ENCODE results near the gene MRPL39. TPM values are rescaled to one million over a fixed set of nuclear protein-coding genes. Genes with fewer than 3 reads are reported as not detected.

The MRPL39 gene
- total and polyA plus RNA-seq, 2 of the 4 experiments (the other 2 are of a cell fraction): 15.2 to 20.6 TPM

DNA sequence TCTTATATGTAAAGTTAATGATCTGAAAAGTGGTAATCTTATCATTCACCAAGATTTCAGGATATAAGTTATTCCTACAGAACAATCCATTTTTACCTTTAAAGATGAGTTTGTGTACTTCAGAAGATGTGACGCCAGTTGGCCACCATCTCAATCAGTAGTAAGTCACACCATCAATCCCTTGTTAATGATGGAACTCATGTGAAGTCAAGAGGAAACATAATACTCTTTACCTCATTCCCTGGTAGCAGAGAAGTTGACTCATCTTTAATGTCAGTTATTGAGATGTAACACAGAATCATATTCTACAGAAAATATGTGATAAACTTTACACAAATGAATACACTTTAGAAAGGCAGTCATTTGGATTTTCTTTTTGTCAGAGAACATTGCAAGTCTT is 38.2 kb downstream of the MRPL39 start:
- H3K27me3 ChIP-seq (ENCODE audit: control insufficient read depth, insufficient read depth, low read length): no peaks in the 10 kb centered on the region
- H3K4me1 ChIP-seq (ENCODE audit: control insufficient read depth, insufficient read depth, low read length): peaks cover 5% of the 10 kb centered on the region
- peaks cover 22 to 49% of the 10 kb centered on the region in 2 experiments for H3K79me1 ChIP-seq (ENCODE audit: low read depth in 1 of 2, low read length in 2 of 2)
- H2AK9ac ChIP-seq (replicated peaks; ENCODE audit: low read depth, low read length, poor library complexity): no peak overlapping the region
- H3K23ac ChIP-seq (ENCODE audit: low read depth, low read length): no peak overlapping the region
- ChIA-PET CTCF (no interaction called here), POLR2A (ENCODE audit: unreplicated experiment) (no interaction called here)
- intact Hi-C loops (cut with micrococcal nuclease) (no loop called here), in situ Hi-C loops (cut with MboI; ENCODE audit: low sequenced_read_pairs) (loop anchor here (10.0 kb wide), 1 partner anchor 144 kb away; no protein-coding TSS in a partner anchor), dilution Hi-C loops (cut with HindIII; ENCODE audit: low sequenced_read_pairs, unreplicated experiment) (no loop called here)
- H4K20me1 ChIP-seq (ENCODE audit: insufficient read depth, low read length): no peaks in the 10 kb centered on the region; the same call in 1 of the 2 replicates
- H2BK20ac ChIP-seq (ENCODE audit: low read depth, low read length): no peak overlapping the region
- H3K18ac ChIP-seq (ENCODE audit: low read depth, low read length): no peak overlapping the region
- no peaks in the 10 kb centered on the region for H3K9me3 ChIP-seq (ENCODE audit: control insufficient read depth, insufficient read depth, low read length)
- DNase-seq (peak; percentile 56), ATAC-seq (ENCODE audit: low read depth) (no peak)
- H4K8ac ChIP-seq (ENCODE audit: low read depth in 2 of 2, low read length in 2 of 2): no peak overlapping the region; a peak in 1 of 4 replicates
- no peak overlapping the region for H2AFZ ChIP-seq (replicated peaks; ENCODE audit: low read length, poor library complexity)
- peak overlapping the region; percentile 61; the same call in 1 of the 2 replicates for H2AK5ac ChIP-seq (ENCODE audit: low read depth, low read length)
- TF ChIP-seq, protein P1, sequence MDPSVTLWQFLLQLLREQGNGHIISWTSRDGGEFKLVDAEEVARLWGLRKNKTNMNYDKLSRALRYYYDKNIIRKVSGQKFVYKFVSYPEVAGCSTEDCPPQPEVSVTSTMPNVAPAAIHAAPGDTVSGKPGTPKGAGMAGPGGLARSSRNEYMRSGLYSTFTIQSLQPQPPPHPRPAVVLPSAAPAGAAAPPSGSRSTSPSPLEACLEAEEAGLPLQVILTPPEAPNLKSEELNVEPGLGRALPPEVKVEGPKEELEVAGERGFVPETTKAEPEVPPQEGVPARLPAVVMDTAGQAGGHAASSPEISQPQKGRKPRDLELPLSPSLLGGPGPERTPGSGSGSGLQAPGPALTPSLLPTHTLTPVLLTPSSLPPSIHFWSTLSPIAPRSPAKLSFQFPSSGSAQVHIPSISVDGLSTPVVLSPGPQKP (IDR thresholded peaks at IDR 0.05; ENCODE audit: borderline replicate concordance, low read depth, low read length): no peak
- TF ChIP-seq BHLHE40 (IDR thresholded peaks at IDR 0.05; ENCODE audit: low read depth, low read length) (no peak), NFE2L2 (IDR thresholded peaks at IDR 0.05; ENCODE audit: low read depth, low read length) (no peak), CEBPB (IDR thresholded peaks at IDR 0.05; ENCODE audit: low read depth, low read length) (no peak), RAD21 (IDR thresholded peaks at IDR 0.05; ENCODE audit: low read length) (no peak), MAZ (IDR thresholded peaks at IDR 0.05; ENCODE audit: borderline replicate concordance, low read depth, low read length) (no peak), RCOR1 (IDR thresholded peaks at IDR 0.05; ENCODE audit: insufficient replicate concordance, low read length) (no peak), RFX5 (IDR thresholded peaks at IDR 0.05; ENCODE audit: low read depth, low read length) (no peak), MXI1 (IDR thresholded peaks at IDR 0.05; ENCODE audit: borderline replicate concordance, low read depth, low read length) (no peak)
- H3K56ac ChIP-seq (ENCODE audit: extremely low read depth, insufficient read depth, low read length): no peak overlapping the region
- peak overlapping the region; percentile 55 for H2BK5ac ChIP-seq (ENCODE audit: low read depth, low read length, poor library complexity, severe bottlenecking)
- no peak overlapping the region for H4K5ac ChIP-seq (ENCODE audit: low read depth, low read length)
- no peak overlapping the region for H3K4me3 ChIP-seq (ENCODE audit: insufficient read depth, low read depth, low read length)
- H3K9ac ChIP-seq (ENCODE audit: low read depth, low read length): no peak overlapping the region
- no peak overlapping the region; the same call in 2 of the 3 replicates for H2BK15ac ChIP-seq (ENCODE audit: low read depth, low read length)
- peak overlapping the region; percentile 51; the same call in 1 of the 2 replicates for H3K4me2 ChIP-seq (ENCODE audit: low read depth, low read length)
- BruUV-seq (replicated peaks): no TSS peak
- H3K4ac ChIP-seq (ENCODE audit: low read depth, low read length): no peak overlapping the region
- H4K91ac ChIP-seq (ENCODE audit: insufficient read depth, low read depth, low read length): no peak overlapping the region
- H2BK120ac ChIP-seq (ENCODE audit: low read depth, low read length): no peak overlapping the region
- H3K9me1 ChIP-seq (ENCODE audit: insufficient read depth, low read length): peaks cover 14% of the 10 kb centered on the region
- 0 out of 2 replicates have a peak overlapping the region, but pooled peaks have one; percentile 36 for H3K14ac ChIP-seq (replicated peaks; ENCODE audit: low read depth, low read length)
- no peak overlapping the region for H3K27ac ChIP-seq (ENCODE audit: insufficient read depth, low read length)
- WGBS, 2 experiments (ENCODE audit: extremely low coverage in 2 of 2, insufficient read length in 1 of 2): no CpG with 5 or more reads among the region's 1 CpG
- peaks cover 7% of the 10 kb centered on the region; the same call in 1 of the 2 replicates for H3K36me3 ChIP-seq (ENCODE audit: control insufficient read depth, insufficient read depth, low read length)
